ENCODE measurements around the gene ABHD10. TPM values are rescaled to one million over a fixed set of nuclear protein-coding genes. Genes with fewer than 3 reads are reported as not detected.
A peak's percentile ranks its signal among the peaks of the same experiment; 100 is the strongest.

The ABHD10 gene
- total RNA-seq, 1 experiment from 2014 or later = 57.6 TPM

GRCh38 chr3:111970376-111970775 is 8.4 kb upstream of the ABHD10 start:
- DNase-seq = no peak
- Histone ChIP-seq H3F3A (ENCODE audit: insufficient read depth, low read depth) (peaks cover 51% of the 10 kb centered on the region), H3K4me3 (no peak overlapping the region), H3K27ac (no peak overlapping the region), H3K79me2 (ENCODE audit: low read depth) (no peaks in the 10 kb centered on the region), H4K20me1 (ENCODE audit: insufficient read depth) (no peaks in the 10 kb centered on the region), H3K4me2 (no peak overlapping the region), H3K9me2 (ENCODE audit: insufficient read depth) (no peaks in the 10 kb centered on the region), H3K36me3 (ENCODE audit: low read depth) (peaks cover 73% of the 10 kb centered on the region), H2AFZ (no peak overlapping the region), H3K4me1 (replicated peaks; ENCODE audit: insufficient read depth) (peaks cover 11% of the 10 kb centered on the region), H3K9me3 (ENCODE audit: insufficient read depth, low read depth) (no peaks in the 10 kb centered on the region), H3K27me3 (ENCODE audit: insufficient read depth, low read depth) (no peaks in the 10 kb centered on the region)
- CTCF ChIA-PET = interaction anchor here (0.5 to 1.5 kb wide), 2 partner anchors 43 to 616 kb away, joined by 3 read pairs; no protein-coding TSS in a partner anchor
- BruUV-seq (replicated peaks) = no TSS peak
- TF ChIP-seq EZH2 (IDR thresholded peaks at IDR 0.05; ENCODE audit: low read depth) = no peak
- TF ChIP-seq CTCF (conservative IDR thresholded peaks at IDR 0.05) = no peak
- POLR2A ChIA-PET (ENCODE audit: unreplicated experiment) = interaction anchor here (0.7 kb wide), 1 partner anchor 8 kb away, joined by 4 read pairs; the partner anchor contains the start of gene ABHD10
- intact Hi-C loops (cut with micrococcal nuclease; ENCODE audit: unreplicated experiment) = no loop called here

DNA sequence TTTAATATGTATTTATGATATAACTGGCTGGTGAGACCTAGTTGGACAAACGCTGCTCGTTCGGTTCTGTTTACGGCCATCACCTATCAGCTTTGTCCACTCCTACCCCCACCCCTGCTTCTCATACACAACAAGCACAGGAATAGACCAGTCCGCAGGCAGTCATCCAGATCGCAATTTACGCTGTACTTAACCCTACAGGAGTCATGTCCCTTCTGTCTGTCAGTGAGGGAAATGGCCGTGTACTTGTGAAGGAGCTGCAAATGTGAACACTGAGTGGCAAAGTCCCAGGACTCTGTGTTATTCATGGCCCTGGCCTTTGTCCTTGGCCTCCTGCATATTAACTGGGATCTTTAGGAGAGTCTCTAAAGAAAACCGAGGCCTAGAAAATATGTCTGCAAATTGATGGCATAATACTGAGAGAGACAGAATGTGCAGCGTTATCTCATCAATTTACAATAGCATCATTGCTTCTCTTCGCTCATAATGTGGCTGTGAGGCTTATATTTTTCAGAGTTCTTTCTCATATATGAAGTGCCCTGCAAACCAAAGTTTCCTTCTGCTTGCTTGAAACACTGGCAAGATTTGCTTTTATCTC is 7.2 kb upstream of the ABHD10 start:
- no peaks in the 10 kb centered on the region for H3K9me3 ChIP-seq (ENCODE audit: insufficient read depth, low read depth)
- no peaks in the 10 kb centered on the region for H3K9me2 ChIP-seq (ENCODE audit: insufficient read depth)
- H2AFZ ChIP-seq = no peak overlapping the region
- ChIA-PET CTCF (interaction anchor here (0.8 to 0.9 kb wide), 2 partner anchors 77 to 305 kb away, joined by 3 to 5 read pairs; no protein-coding TSS in a partner anchor), POLR2A (ENCODE audit: unreplicated experiment) (no interaction called here)
- no peaks in the 10 kb centered on the region for H3K79me2 ChIP-seq (ENCODE audit: low read depth)
- no peaks in the 10 kb centered on the region for H3K27me3 ChIP-seq (ENCODE audit: insufficient read depth, low read depth)
- no peak for DNase-seq
- H3K4me3 ChIP-seq = no peak overlapping the region
- TF ChIP-seq CTCF (conservative IDR thresholded peaks at IDR 0.05) (no peak), EZH2 (IDR thresholded peaks at IDR 0.05; ENCODE audit: low read depth) (no peak)
- peaks cover 10% of the 10 kb centered on the region for H3K4me1 ChIP-seq (replicated peaks; ENCODE audit: insufficient read depth)
- peaks cover 56% of the 10 kb centered on the region for H3F3A ChIP-seq (ENCODE audit: insufficient read depth, low read depth)
- no TSS peak for BruUV-seq (replicated peaks)
- no peaks in the 10 kb centered on the region for H4K20me1 ChIP-seq (ENCODE audit: insufficient read depth)
- intact Hi-C loops (cut with micrococcal nuclease; ENCODE audit: unreplicated experiment) = no loop called here
- H3K27ac ChIP-seq = no peak overlapping the region
- H3K36me3 ChIP-seq (ENCODE audit: low read depth) = peaks cover 66% of the 10 kb centered on the region
- no peak overlapping the region for H3K4me2 ChIP-seq

- ChIA-PET POLR2A (ENCODE audit: unreplicated experiment) (no interaction called here), CTCF (interaction anchor here (1.5 kb wide), 1 partner anchor 256 kb away, joined by 5 read pairs; no protein-coding TSS in a partner anchor)
- no peak for DNase-seq
- no peak overlapping the region for H3K4me3 ChIP-seq
- intact Hi-C loops (cut with micrococcal nuclease; ENCODE audit: unreplicated experiment) = no loop called here
- H3K27me3 ChIP-seq (ENCODE audit: insufficient read depth, low read depth) = no peaks in the 10 kb centered on the region
- no peak overlapping the region for H2AFZ ChIP-seq
- no peaks in the 10 kb centered on the region for H3K9me3 ChIP-seq (ENCODE audit: insufficient read depth, low read depth)
- H3K4me2 ChIP-seq = no peak overlapping the region
- peak overlapping the region; percentile 4; the same call in 1 of the 2 replicates for H3K27ac ChIP-seq
- peaks cover 3% of the 10 kb centered on the region; the same call in 1 of the 2 replicates for H3K4me1 ChIP-seq (replicated peaks; ENCODE audit: insufficient read depth)
- H3K9me2 ChIP-seq (ENCODE audit: insufficient read depth) = no peaks in the 10 kb centered on the region
- TF ChIP-seq CTCF (conservative IDR thresholded peaks at IDR 0.05) (no peak), EZH2 (IDR thresholded peaks at IDR 0.05; ENCODE audit: low read depth) (no peak)
- peaks cover 60% of the 10 kb centered on the region for H3F3A ChIP-seq (ENCODE audit: insufficient read depth, low read depth)
- peaks cover 60% of the 10 kb centered on the region for H3K36me3 ChIP-seq (ENCODE audit: low read depth)
- H3K79me2 ChIP-seq (ENCODE audit: low read depth) = no peaks in the 10 kb centered on the region
- BruUV-seq (replicated peaks) = no TSS peak
- no peaks in the 10 kb centered on the region for H4K20me1 ChIP-seq (ENCODE audit: insufficient read depth)
Observed at GRCh38 chr3:111972891-111973290, 5.9 kb upstream of the ABHD10 start.
